Smooth muscle cell (in vitro differentiated cells): ENCODE measurements around the gene GARIN5B. TPM values are rescaled to one million over a fixed set of nuclear protein-coding genes. Genes with fewer than 3 reads are reported as not detected.
A peak's percentile ranks its signal among the peaks of the same experiment; 100 is the strongest.

Source experiments
- DNase-seq: peaks from one replicate; lab custom pipeline; 2025; ENCODE audit not compliant: unreplicated experiment; lab: John Stamatoyannopoulos, UW
- H2AFZ ChIP-seq: fragments of 200-600 bp; sonication (generic); 2 replicates; pipeline ENCODE4 v1.6.0; 2016; ENCODE audit warnings: antibody characterized with exemption, low read depth, mild to moderate bottlenecking
- H3F3A ChIP-seq: fragments of 200-600 bp; sonication (generic); 2 replicates; pipeline ENCODE4 v1.6.0; 2017; ENCODE audit warnings: antibody characterized with exemption, low read depth
- H3K27ac ChIP-seq: fragments of 200-600 bp; sonication (generic); 2 replicates; pipeline ENCODE4 v1.5.1; 2016; ENCODE audit warnings: low read depth, mild to moderate bottlenecking
- H3K27me3 ChIP-seq: fragments of 200-600 bp; sonication (generic); 2 replicates; pipeline ENCODE4 v1.6.1; 2016; ENCODE audit warnings: low read depth, mild to moderate bottlenecking
- H3K36me3 ChIP-seq: fragments of 200-600 bp; sonication (generic); 2 replicates; pipeline ENCODE4 v1.5.1; 2016; ENCODE audit warnings: low read depth
- H3K4me1 ChIP-seq: fragments of 200-600 bp; sonication (generic); 2 replicates; pipeline ENCODE4 v1.5.1; 2016; ENCODE audit warnings: low read depth
- H3K4me2 ChIP-seq: fragments of 200-600 bp; sonication (generic); 2 replicates; pipeline ENCODE4 v1.6.0; 2016; ENCODE audit warnings: mild to moderate bottlenecking
- H3K4me3 ChIP-seq: fragments of 200-600 bp; sonication (generic); 2 replicates; pipeline ENCODE4 v1.5.1; 2016; ENCODE audit warnings: mild to moderate bottlenecking
- H3K79me2 ChIP-seq: fragments of 200-600 bp; sonication (generic); 2 replicates; pipeline ENCODE4 v1.6.0; 2016; ENCODE audit warnings: low read depth, mild to moderate bottlenecking
- H3K9ac ChIP-seq: fragments of 200-600 bp; sonication (generic); 2 replicates; pipeline ENCODE4 v1.6.0; 2016; ENCODE audit warnings: low read depth
- H3K9me3 ChIP-seq: fragments of 200-600 bp; sonication (generic); replicated peaks from 2 replicates; pipeline ENCODE4 v1.5.1; 2016; ENCODE audit warnings: low read depth
- H4K20me1 ChIP-seq: fragments of 200-600 bp; sonication (generic); 2 replicates; pipeline ENCODE4 v1.6.0; 2016; ENCODE audit warnings: low read depth
- CTCF ChIP-seq: fragments of 200-600 bp; sonication (generic); IDR thresholded peaks from 2 replicates; pipeline ENCODE4 v1.5.1; 2017; ENCODE audit warnings: borderline replicate concordance, mild to moderate bottlenecking, antibody characterized with exemption; ENCODE audit not compliant: insufficient read depth, poor library complexity, severe bottlenecking
- WGBS: methylation state at CpG from one replicate; pipeline ENCODE4 v1.1.7; 2016; ENCODE audit warnings: low lambda C conversion rate; 5-methylcytosine and 5-hydroxymethylcytosine counted together
- polyA plus RNA-seq: library from polyadenylated mRNA; unstranded; fragments of >200 nt; fragmentation: Nextera tagmentation; extraction: Ambion mirVana; gene quantifications from 2 replicates; pipeline ENCODE4 v1.2.1, GENCODE V29; 2016
- total RNA-seq: library from RNA; depleted of rRNA; stranded (reverse); fragments of >200 nt; gene quantifications from 2 replicates; pipeline ENCODE4 v1.2.3, GENCODE V29; 2014

GARIN5B gene
- total and polyA plus RNA-seq, 2 experiments from 2014 or later, result 0.07 TPM; not detected in 1

GRCh38 chr19:55379174-55379573 lies 16.1 kb upstream of the GARIN5B start:
- H2AFZ ChIP-seq, result no peak overlapping the region
- no peak for TF ChIP-seq CTCF
- DNase-seq, result no peak
- peaks cover 32% of the 10 kb centered on the region for H3K4me1 ChIP-seq
- whole genome bisulfite sequencing, result 74% methylated on average over 11 of the region's 11 CpGs
- no peaks in the 10 kb centered on the region for H3K9me3 ChIP-seq
- H3F3A ChIP-seq, result no peaks in the 10 kb centered on the region
- H3K36me3 ChIP-seq, result no peaks in the 10 kb centered on the region
- no peaks in the 10 kb centered on the region for H3K27me3 ChIP-seq
- no peaks in the 10 kb centered on the region for H4K20me1 ChIP-seq
- H3K4me3 ChIP-seq, result no peak overlapping the region
- H3K4me2 ChIP-seq, result no peak overlapping the region
- no peak overlapping the region for H3K27ac ChIP-seq
- no peaks in the 10 kb centered on the region for H3K79me2 ChIP-seq
- H3K9ac ChIP-seq, result no peak overlapping the region

GRCh38 chr19:55377356-55378131 lies 14.5 kb upstream of the GARIN5B start:
- peak overlapping the region; percentile 66 for H3K4me2 ChIP-seq
- H3K79me2 ChIP-seq, result no peaks in the 10 kb centered on the region
- H3K36me3 ChIP-seq, result no peaks in the 10 kb centered on the region
- no peak overlapping the region for H3K9ac ChIP-seq
- TF ChIP-seq CTCF, result no peak
- no peaks in the 10 kb centered on the region for H3K27me3 ChIP-seq
- no peaks in the 10 kb centered on the region for H3K9me3 ChIP-seq
- H3K4me3 ChIP-seq, result no peak overlapping the region
- no peak overlapping the region for H2AFZ ChIP-seq
- H4K20me1 ChIP-seq, result no peaks in the 10 kb centered on the region
- H3K27ac ChIP-seq, result no peak overlapping the region
- peaks cover 37% of the 10 kb centered on the region for H3K4me1 ChIP-seq
- 23% methylated on average over 34 of the region's 43 CpGs for WGBS
- H3F3A ChIP-seq, result no peaks in the 10 kb centered on the region
- no peak for DNase-seq

GRCh38 chr19:55376241-55376933 lies 13.3 kb upstream of the GARIN5B start, which contains the start of gene TMEM190:
Gene TMEM190, plus strand, starts transcription at chr19:55376826. Its CDS starts 28 bp downstream, at chr19:55376854.
- Histone ChIP-seq H3K79me2 (no peaks in the 10 kb centered on the region), H3F3A (peaks cover under 1% of the 10 kb centered on the region), H3K4me1 (peaks cover 37% of the 10 kb centered on the region), H3K9me3 (no peaks in the 10 kb centered on the region), H3K27ac (no peak within 1 kb of the TSS), H4K20me1 (no peaks in the 10 kb centered on the region), H2AFZ (no peak within 1 kb of the TSS), H3K4me2 (peak within 1 kb of the TSS; percentile 66), H3K36me3 (no peaks in the 10 kb centered on the region), H3K27me3 (no peaks in the 10 kb centered on the region), H3K9ac (no peak within 1 kb of the TSS), H3K4me3 (no peak within 1 kb of the TSS)
- WGBS, result 63% methylated on average over 20 of the region's 21 CpGs
- TF ChIP-seq CTCF, result no peak
- DNase-seq, result no peak
